Stimulated activated CD8-positive, alpha-beta memory T cell treated with anti-CD3 and anti-CD28 coated beads, Interleukin-15, amount 100 ng/mL, for 48 hours (primary cell): ENCODE results near the gene MPO.

Experiments
- DNase-seq, 2 donors: peaks; one replicate each; pipeline ENCODE4 v3.0.0-alpha.2; 2020; ENCODE audit warnings: low read depth in 2 of 2

Gene MPO

GRCh38 chr17:58233543-58233942 is 47.2 kb downstream of the MPO start:
- no peak for DNase-seq

- DNase-seq = peak; percentile 19 to 40
Measured at GRCh38 chr17:58232707-58233156, 48.0 kb downstream of the MPO start.

GRCh38 chr17:58231641-58232040 is 49.1 kb downstream of the MPO start:
- no peak for DNase-seq

- DNase-seq = no peak
Measured at GRCh38 chr17:58229881-58230280, 50.9 kb downstream of the MPO start.

GRCh38 chr17:58229384-58229783 is 51.4 kb downstream of the MPO start:
- no peak for DNase-seq

- no peak for DNase-seq
Measured at GRCh38 chr17:58228679-58229078, 52.1 kb downstream of the MPO start.

GRCh38 chr17:58227733-58228132 is 53.0 kb downstream of the MPO start:
- no peak for DNase-seq

GRCh38 chr17:58224315-58224714 is 56.4 kb downstream of the MPO start:
- no peak for DNase-seq
